ENCODE data around the gene SMARCC1. TPM values are rescaled to one million over a fixed set of nuclear protein-coding genes. Genes with fewer than 3 reads are reported as not detected.

SMARCC1 gene
- total RNA-seq, 1 experiment from 2014 or later, result 249 TPM

- H3K36me3 Mint-ChIP-seq, result peaks cover 37% of the 10 kb centered on the region
These were observed 138.6 kb downstream of the SMARCC1 start for GRCh38 chr3:47643092-47643491.

GRCh38 chr3:47641739-47642138, 140.0 kb downstream of the SMARCC1 start:
- POLR2A ChIA-PET, result no interaction called here
- CTCF ChIA-PET, result no interaction called here
- TF ChIP-seq ARID4B (CRISPR knock-in tag; IDR thresholded peaks at IDR 0.05; ENCODE audit: borderline replicate concordance), result no peak
- TF ChIP-seq ETV6 (CRISPR knock-in tag; IDR thresholded peaks at IDR 0.05), result no peak
- no peak for TF ChIP-seq JAZF1 (CRISPR knock-in tag; IDR thresholded peaks at IDR 0.05)
- no peak for TF ChIP-seq ZNF317 (CRISPR knock-in tag; IDR thresholded peaks at IDR 0.05; ENCODE audit: borderline replicate concordance, low read depth)
- TF ChIP-seq AR (CRISPR knock-in tag; IDR thresholded peaks at IDR 0.05), result no peak
- TF ChIP-seq NFATC4 (CRISPR knock-in tag; IDR thresholded peaks at IDR 0.05), result no peak
- TF ChIP-seq ELF4 (CRISPR knock-in tag; IDR thresholded peaks at IDR 0.05; ENCODE audit: low read depth), result no peak
- H3K9me3 Mint-ChIP-seq, result no peaks in the 10 kb centered on the region
- no peak overlapping the region for H3K4me3 Mint-ChIP-seq
- H3K27ac Mint-ChIP-seq, result peak overlapping the region; percentile 18; the same call in 1 of the 2 replicates
- H3K27me3 Mint-ChIP-seq (ENCODE audit: low read depth), result no peaks in the 10 kb centered on the region
- no peak for ATAC-seq
- H3K36me3 Mint-ChIP-seq, result peaks cover 40% of the 10 kb centered on the region
- no peak for DNase-seq (ENCODE audit: low spot score)
- no peaks in the 10 kb centered on the region for H3K4me1 Mint-ChIP-seq

More at GRCh38 chr3:47643092-47643491, 138.6 kb downstream of the SMARCC1 start:
- ATAC-seq (no peak), DNase-seq (ENCODE audit: low spot score) (no peak)
- POLR2A ChIA-PET, result no interaction called here
- Mint-ChIP-seq H3K4me1 (no peaks in the 10 kb centered on the region), H3K9me3 (no peaks in the 10 kb centered on the region), H3K27me3 (ENCODE audit: low read depth) (no peaks in the 10 kb centered on the region), H3K4me3 (no peak overlapping the region), H3K27ac (no peak overlapping the region)
- CTCF ChIA-PET, result no interaction called here
- no peak for TF ChIP-seq CBFB (CRISPR knock-in tag; IDR thresholded peaks at IDR 0.05; ENCODE audit: low read depth)
- TF ChIP-seq ZNF671 (CRISPR knock-in tag; IDR thresholded peaks at IDR 0.05), result no peak
- TF ChIP-seq USF1 (CRISPR knock-in tag; IDR thresholded peaks at IDR 0.05), result no peak
- no peak for TF ChIP-seq GTF2I (CRISPR knock-in tag; conservative IDR thresholded peaks at IDR 0.05)
- no peak for TF ChIP-seq TEAD4 (CRISPR knock-in tag; IDR thresholded peaks at IDR 0.05)

GRCh38 chr3:47636921-47637320, 144.8 kb downstream of the SMARCC1 start:
- ChIA-PET CTCF (no interaction called here), POLR2A (no interaction called here)
- no peak overlapping the region for H3K4me3 Mint-ChIP-seq
- H3K27me3 Mint-ChIP-seq (ENCODE audit: low read depth), result no peaks in the 10 kb centered on the region
- H3K27ac Mint-ChIP-seq, result no peak overlapping the region
- ATAC-seq (no peak), DNase-seq (ENCODE audit: low spot score) (no peak)
- no peaks in the 10 kb centered on the region for H3K4me1 Mint-ChIP-seq
- no peaks in the 10 kb centered on the region for H3K9me3 Mint-ChIP-seq
- peaks cover 55% of the 10 kb centered on the region for H3K36me3 Mint-ChIP-seq
- TF ChIP-seq GTF2I (CRISPR knock-in tag; conservative IDR thresholded peaks at IDR 0.05) (no peak), ZNF396 (CRISPR knock-in tag; IDR thresholded peaks at IDR 0.05; ENCODE audit: borderline replicate concordance) (no peak), TEAD4 (CRISPR knock-in tag; IDR thresholded peaks at IDR 0.05) (no peak), ZNF263 (CRISPR knock-in tag; IDR thresholded peaks at IDR 0.05; ENCODE audit: low read depth) (no peak), AR (CRISPR knock-in tag; IDR thresholded peaks at IDR 0.05) (no peak), ZNF281 (CRISPR knock-in tag; IDR thresholded peaks at IDR 0.05) (no peak), TEAD1 (CRISPR knock-in tag; IDR thresholded peaks at IDR 0.05) (no peak), MAX (CRISPR knock-in tag; IDR thresholded peaks at IDR 0.05) (no peak)
